GM18951 (cell line): Measurements from ENCODE around the gene TXNRD1.

Experiments
- POLR2A ChIP-seq: IDR thresholded peaks from 4 replicates; pipeline ENCODE4 v1.6.1; 2011; ENCODE audit warnings: mild to moderate bottlenecking; ENCODE audit not compliant: insufficient read length, insufficient read depth; ENCODE audit errors: extremely low read depth
- in situ Hi-C: fragments of 300-500 bp; cut with MboI; formaldehyde crosslinking; loops from one replicate; pipeline ENCODE4 v1.12.0; 2022; ENCODE audit warnings: low sequenced_read_pairs, mixed read lengths, inconsistent platforms; ENCODE audit not compliant: unreplicated experiment

The TXNRD1 gene

DNA sequence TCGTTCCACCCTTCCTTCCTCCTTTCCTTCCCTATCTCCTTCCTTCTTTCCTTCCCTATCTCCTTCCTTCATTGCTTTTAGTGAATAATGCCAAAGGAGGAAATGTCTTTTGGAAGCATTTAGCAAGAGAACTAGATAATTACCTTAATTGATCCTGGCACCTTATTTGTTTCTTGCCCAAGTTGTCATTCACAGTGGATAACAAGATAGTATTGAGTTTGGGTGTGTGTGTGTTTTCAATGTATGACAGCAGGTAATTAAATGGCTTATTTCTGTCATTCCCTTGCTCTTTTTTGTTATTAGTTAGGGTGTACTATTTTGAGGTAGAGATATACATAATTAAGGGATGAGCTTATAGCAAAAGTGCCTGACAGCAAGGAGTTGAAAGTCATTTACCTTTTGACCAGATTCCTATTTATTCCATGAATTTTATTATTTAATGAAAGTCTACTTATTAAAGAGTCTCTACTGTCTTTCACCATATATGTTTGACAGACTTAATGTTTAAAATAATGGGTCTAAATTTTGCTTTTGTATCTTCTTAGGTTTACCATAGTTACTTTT lies 118.2 kb downstream of the TXNRD1 start:
- no peak for TF ChIP-seq POLR2A
- in situ Hi-C loops = no loop called here

DNA sequence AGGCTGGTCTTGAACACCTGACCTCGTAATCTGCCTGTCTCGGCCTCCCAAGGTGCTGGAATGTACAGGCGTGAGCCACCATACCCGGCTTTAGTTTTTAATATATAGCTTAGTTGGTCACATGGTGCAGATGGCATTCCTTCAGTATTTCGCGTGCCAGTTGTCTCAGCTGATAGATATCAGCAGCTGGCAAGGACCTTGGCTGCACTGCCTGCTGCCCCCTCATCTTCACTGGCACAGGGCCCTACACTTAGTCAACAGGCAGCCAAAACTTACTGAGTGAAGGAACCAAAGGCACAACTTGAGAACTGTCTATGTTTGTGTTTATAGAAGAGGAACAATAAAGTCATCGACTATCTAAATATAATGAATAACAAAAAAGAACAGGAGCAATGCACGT lies 119.0 kb downstream of the TXNRD1 start:
- in situ Hi-C loops = no loop called here
- no peak for TF ChIP-seq POLR2A

DNA sequence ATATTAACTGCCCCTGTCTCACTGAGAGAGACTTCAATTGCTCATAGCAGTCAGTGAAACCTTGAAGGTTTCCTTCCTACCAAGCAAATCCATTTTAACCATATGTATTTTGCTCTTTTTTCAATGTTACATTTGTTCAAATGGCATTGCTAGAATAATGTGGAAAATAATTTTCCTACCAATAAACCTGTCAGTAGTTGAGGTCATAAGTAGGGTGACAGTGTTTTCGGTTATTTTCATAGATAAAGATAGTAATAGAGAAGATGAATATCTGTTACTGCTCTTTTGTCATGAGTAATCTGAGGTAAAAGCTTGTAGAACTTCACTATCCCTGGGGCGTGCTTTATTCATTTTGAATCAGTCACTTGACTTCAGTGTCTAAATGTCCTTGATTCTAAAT lies 120.5 kb downstream of the TXNRD1 start:
- TF ChIP-seq POLR2A = no peak
- in situ Hi-C loops = no loop called here

DNA sequence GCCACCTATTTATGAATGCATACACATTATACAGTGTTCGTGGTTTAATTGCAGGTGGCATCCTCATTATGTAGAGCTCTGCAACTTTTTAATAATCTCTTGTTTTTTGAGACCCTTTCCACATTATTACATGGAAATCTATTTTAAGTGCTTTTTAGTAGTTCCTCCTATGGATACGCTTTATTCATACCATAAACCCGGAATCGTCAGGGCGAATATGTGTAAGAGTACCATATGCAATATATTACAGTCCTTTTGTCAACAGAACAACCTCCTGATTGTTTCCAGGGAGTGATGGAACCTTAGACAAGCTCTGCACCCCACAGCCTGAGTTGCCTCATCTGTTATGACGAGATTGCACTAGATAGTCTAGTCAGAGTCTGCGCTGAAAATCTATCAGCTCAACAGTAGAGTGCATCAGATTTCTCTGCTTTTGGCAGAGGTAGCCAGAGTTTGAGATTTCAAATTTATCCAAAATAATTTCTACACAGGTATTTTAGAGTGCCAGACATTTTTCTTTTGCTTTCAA lies 121.5 kb downstream of the TXNRD1 start:
- in situ Hi-C loops = no loop called here
- TF ChIP-seq POLR2A = no peak

DNA sequence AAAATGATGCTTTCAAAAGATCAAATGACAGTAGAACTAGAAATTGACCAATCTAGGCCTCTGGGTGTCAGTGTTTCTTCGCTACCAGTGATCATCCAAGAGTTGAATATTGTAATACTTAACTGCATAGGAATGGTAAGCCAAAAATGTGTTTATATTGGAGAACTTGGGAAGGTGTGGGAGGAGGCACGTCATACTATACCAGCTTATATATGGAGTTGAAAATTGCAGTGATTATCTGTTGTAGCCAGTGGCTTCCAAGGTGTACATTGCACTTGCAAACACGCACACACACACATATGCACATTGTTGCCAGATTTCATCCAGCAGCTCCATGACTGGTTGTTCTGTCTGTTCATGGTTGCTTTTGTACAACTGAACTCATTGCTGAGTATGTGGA lies 124.1 kb downstream of the TXNRD1 start:
- in situ Hi-C loops = no loop called here

DNA sequence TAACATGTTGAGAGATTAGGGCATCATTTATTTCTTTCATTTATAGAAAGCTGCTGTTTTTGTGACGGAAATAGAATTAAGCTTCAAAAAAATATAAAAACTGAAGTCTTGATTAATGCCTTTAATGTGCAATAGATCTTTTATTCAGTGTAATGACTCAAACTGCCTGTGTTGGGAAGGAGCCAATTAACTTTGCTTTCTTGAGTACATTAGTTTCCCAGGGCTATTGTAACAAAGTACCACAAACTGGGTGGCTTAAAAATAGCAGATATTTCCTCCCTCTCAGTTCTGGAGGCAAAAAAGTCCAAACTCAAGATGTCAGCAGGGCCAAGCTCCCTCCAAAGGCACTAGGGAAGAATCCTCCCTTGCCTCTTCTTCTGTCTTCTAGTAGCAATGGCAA lies 124.6 kb downstream of the TXNRD1 start:
- no peak for TF ChIP-seq POLR2A
- in situ Hi-C loops = no loop called here

More for the DNA sequence above, 124.1 kb downstream of the TXNRD1 start:
- TF ChIP-seq POLR2A = no peak

DNA sequence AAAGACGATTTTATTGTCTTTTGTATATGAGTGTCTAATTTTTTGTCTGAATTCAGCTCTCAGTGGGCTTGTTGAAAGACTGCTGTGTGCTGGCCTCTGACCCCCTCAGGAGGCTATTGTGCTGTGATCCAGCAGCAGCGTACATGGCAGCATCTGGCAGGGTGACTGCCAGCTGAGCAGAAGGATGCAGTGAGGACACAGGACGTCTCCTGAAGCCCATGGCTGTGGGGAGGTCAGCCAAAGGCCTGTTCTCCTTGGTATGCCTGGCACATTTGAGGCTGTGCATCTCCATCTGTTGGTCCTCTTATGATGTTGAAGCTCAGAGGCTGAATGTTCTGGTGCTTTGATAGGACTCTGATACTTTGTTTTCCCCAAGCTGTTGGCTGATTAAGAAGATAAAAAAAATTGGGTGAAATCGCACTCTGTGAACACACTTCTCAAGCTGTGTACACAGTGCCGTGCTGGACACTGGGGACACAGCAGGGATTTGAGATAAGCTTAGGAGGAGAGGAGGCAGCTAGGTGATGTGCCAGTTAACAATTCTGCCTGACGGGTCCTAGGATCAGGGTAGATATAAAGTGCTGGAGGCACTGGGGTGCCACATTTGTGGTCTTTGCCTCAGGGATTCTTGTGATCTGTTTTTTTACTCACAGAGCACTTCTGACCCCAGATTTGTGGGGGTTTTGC lies 125.5 kb downstream of the TXNRD1 start:
- in situ Hi-C loops = no loop called here
- TF ChIP-seq POLR2A = no peak

DNA sequence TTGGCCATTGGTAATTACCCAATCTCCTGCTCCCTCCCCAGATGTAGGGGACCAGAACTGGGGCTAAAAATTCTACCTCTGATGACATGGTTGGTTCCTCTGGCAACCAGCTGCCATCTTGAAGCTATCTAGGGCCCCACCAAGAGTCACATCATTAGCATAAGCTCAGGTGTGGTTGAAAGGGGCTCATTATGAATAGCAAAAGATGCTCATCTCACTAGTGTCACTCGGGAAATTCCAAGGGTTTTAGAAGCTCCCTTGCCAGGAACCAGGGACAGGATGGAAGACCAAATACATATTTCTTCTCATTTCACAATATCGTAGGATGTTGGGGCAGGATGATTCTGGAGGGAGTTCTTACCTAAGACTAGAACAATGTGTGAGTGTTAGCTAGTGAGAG lies 126.6 kb downstream of the TXNRD1 start:
- in situ Hi-C loops = no loop called here

DNA sequence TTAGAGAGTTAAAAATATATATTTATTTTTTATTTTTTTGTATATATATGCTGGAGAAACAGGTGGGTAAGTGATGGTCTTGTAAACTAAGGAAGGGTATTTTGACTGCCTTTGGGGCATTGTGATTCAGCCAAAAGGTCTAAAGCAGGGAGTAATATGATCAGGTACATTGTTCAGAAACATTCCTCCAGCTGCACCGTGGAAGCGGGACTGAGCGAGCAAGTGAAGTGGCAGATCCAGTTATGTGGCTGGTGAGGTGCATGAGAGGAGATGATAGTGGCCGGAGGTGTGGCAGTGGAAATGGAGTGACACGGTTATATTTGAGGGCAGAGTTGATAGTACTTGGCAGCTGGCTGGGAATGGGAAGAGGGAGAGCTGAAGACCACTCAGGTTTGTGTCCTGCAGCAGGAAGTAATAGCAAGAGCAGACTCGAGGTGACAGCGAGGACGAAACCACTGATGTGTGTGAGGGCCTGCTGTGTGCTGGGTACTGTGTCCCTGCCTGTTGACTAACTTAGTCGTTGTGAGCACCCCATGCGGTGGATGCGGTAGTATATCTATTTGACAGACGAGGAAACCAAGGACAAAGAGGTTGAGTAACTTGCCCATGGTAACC lies 127.2 kb downstream of the TXNRD1 start:
- in situ Hi-C loops = no loop called here
- no peak for TF ChIP-seq POLR2A

More for the DNA sequence above, 126.6 kb downstream of the TXNRD1 start:
- no peak for TF ChIP-seq POLR2A

DNA sequence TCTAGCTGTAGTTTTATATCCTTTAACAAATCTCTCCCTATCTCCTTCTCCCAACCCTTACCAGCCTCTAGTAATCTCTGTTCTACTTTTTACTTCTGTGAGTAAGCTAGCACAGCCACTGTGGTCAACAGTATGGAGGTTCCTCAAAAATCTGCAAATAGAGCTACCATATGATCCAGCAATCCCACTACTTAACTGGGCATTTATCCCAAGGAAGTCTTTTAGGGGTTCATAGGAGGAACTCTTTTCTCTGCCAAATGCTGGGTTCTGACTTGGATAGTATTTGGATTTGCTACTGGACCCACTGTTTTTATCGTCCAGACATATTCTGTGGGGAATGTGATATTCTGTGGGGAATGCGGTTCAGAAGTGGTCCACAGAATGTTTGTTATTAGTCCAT lies 129.1 kb downstream of the TXNRD1 start:
- no peak for TF ChIP-seq POLR2A
- in situ Hi-C loops = no loop called here

DNA sequence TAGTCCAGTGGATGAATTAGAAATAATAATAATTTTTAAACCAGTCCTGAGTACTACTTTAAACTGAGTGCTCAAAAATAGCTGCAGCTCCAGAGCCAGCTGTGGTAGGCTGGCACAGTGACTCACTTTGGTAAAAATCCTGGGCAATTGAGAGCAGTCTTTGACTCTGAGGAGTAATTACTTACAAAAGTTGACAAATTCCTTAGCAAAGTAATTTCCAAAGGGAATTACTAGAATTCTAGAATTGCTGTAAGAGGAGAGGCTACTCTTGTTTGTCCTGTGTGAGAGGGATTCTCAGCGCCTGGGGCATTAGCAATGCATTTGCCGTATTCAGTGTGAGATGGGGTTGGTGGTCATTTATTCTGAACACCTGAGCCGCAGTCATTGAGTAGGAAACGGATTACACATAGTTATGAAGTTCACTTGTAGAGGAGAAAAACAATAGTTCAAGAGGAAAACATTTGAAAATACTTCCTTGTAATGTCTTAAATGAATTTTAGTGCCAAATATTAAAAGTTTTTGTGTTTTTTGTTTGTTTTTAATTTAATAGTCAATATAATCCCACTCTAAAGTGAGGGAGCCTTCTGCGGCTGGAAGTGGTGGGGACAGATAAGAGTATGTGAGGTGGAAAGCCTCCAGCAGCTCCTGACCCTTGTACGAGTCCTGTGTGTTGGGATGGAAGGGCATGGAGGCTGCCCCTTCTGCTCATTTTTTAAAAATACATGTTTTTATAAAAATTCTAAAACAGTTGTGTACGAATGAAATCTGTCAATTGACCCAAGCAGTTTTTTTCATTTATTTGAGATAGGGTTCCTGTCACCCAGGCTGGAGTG lies 129.9 kb downstream of the TXNRD1 start:
- in situ Hi-C loops = no loop called here
- no peak for TF ChIP-seq POLR2A

DNA sequence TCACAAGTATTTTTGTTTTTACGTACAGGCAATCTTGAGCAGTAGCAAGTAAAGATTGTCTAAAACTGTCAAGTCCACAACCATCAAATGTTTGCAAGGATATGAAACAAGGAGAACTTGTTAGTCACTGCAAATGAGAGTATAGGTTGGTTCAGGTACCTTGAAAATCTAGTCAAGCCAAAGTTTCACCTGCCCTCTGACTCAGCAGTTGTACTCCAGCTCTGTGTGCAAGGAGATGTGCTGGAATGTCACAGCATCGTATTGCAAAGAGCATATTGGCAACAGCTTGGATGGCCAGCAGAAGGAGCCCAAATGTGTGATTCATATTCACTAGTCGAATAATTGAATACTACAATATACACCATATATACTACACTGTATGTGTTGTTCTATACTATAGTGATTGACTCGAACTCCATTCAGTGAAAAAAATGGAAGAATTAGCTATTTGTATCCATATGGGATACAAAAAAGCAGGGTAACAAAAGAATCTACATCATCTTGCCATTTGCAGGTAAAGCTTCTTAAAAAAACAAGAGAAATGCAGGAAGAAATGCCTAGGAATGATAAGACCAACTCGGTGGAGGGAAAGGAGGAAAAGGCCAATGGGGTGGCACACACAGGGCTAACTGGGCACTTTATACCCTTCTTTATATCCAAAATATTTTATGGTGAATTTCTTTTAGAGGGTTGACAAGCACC lies 131.9 kb downstream of the TXNRD1 start:
- in situ Hi-C loops = no loop called here
- TF ChIP-seq POLR2A = no peak

DNA sequence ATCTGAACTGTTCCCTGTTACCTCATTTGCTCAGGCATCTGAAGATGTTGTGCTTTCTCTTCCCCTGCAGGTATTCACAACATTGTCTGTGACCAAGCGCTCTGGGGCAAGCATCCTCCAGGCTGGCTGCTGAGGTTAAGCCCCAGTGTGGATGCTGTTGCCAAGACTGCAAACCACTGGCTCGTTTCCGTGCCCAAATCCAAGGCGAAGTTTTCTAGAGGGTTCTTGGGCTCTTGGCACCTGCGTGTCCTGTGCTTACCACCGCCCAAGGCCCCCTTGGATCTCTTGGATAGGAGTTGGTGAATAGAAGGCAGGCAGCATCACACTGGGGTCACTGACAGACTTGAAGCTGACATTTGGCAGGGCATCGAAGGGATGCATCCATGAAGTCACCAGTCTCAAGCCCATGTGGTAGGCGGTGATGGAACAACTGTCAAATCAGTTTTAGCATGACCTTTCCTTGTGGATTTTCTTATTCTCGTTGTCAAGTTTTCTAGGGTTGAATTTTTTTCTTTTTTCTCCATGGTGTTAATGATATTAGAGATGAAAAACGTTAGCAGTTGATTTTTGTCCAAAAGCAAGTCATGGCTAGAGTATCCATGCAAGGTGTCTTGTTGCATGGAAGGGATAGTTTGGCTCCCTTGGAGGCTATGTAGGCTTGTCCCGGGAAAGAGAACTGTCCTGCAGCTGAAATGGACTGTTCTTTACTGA lies 132.9 kb downstream of the TXNRD1 start:
- TF ChIP-seq POLR2A = no peak
- in situ Hi-C loops = no loop called here
